IMR-90 (cell line): Measurements from ENCODE around the gene APLF.

Source experiments
- BHLHE40 ChIP-seq: fragments of 150-350 bp; IDR thresholded peaks from 2 replicates; pipeline ENCODE4 v1.6.1; 2016; ENCODE audit warnings: mild to moderate bottlenecking, low read depth, low read length
- CEBPB ChIP-seq: IDR thresholded peaks from 2 replicates; pipeline ENCODE4 v1.6.1; 2012; ENCODE audit warnings: low read depth, low read length, improper control_type of control experiment
- FOS ChIP-seq: fragments of 150-350 bp; IDR thresholded peaks from 2 replicates; pipeline ENCODE4 v1.6.1; 2016; ENCODE audit warnings: low read depth, low read length
- MAFK ChIP-seq: IDR thresholded peaks from 2 replicates; pipeline ENCODE4 v1.6.1; 2012; ENCODE audit warnings: low read depth, low read length, improper control_type of control experiment
- POLR2A ChIP-seq: IDR thresholded peaks from 2 replicates; pipeline ENCODE4 v1.6.1; 2012; ENCODE audit warnings: mild to moderate bottlenecking, low read depth, low read length
- RCOR1 ChIP-seq: IDR thresholded peaks from 2 replicates; pipeline ENCODE4 v1.6.1; 2012; ENCODE audit warnings: mild to moderate bottlenecking, low read length, improper control_type of control experiment; ENCODE audit not compliant: insufficient replicate concordance
- SMC3 ChIP-seq: fragments of 150-350 bp; IDR thresholded peaks from 2 replicates; pipeline ENCODE4 v1.6.1; 2016; ENCODE audit warnings: low read depth, mild to moderate bottlenecking, antibody characterized with exemption, low read length, moderate library complexity
- TF ChIP-seq, protein P1 (sequence below): fragments of 150-350 bp; IDR thresholded peaks from 2 replicates; pipeline ENCODE4 v1.6.1; 2017; ENCODE audit warnings: mild to moderate bottlenecking, antibody characterized with exemption, low read length, low read depth
- TF ChIP-seq, protein P2 (sequence below): conservative IDR thresholded peaks from 2 replicates; pipeline ENCODE4 v1.5.1; 2012; ENCODE audit warnings: mild to moderate bottlenecking, low read depth, low read length, improper control_type of control experiment

DNA sequence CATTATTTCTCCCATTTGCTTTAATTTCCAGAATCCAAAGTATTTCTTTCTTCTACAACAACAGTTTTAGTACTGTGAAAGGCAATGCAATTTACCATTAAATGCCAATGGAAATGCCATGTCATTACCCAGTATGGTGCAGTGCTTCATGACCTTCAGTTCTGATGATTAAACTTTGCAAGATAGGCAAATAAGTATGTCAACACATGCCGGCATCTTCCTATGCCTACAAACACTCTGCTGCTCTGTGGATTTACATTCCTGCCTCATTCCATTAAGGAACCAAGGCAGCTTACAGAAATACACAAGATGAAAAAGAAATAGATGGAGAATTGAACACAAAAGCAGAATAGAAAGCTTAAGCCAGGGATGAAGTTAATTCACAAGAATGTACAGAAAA, 123.3 kb downstream of the APLF start:
- TF ChIP-seq, protein P1, sequence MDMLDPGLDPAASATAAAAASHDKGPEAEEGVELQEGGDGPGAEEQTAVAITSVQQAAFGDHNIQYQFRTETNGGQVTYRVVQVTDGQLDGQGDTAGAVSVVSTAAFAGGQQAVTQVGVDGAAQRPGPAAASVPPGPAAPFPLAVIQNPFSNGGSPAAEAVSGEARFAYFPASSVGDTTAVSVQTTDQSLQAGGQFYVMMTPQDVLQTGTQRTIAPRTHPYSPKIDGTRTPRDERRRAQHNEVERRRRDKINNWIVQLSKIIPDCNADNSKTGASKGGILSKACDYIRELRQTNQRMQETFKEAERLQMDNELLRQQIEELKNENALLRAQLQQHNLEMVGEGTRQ, result no peak
- TF ChIP-seq FOS (no peak), MAFK (no peak), SMC3 (no peak), POLR2A (no peak), RCOR1 (no peak), CEBPB (no peak), BHLHE40 (no peak)
- TF ChIP-seq, protein P2, sequence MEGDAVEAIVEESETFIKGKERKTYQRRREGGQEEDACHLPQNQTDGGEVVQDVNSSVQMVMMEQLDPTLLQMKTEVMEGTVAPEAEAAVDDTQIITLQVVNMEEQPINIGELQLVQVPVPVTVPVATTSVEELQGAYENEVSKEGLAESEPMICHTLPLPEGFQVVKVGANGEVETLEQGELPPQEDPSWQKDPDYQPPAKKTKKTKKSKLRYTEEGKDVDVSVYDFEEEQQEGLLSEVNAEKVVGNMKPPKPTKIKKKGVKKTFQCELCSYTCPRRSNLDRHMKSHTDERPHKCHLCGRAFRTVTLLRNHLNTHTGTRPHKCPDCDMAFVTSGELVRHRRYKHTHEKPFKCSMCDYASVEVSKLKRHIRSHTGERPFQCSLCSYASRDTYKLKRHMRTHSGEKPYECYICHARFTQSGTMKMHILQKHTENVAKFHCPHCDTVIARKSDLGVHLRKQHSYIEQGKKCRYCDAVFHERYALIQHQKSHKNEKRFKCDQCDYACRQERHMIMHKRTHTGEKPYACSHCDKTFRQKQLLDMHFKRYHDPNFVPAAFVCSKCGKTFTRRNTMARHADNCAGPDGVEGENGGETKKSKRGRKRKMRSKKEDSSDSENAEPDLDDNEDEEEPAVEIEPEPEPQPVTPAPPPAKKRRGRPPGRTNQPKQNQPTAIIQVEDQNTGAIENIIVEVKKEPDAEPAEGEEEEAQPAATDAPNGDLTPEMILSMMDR, result no peak
